ENCODE results near the gene C6orf132. TPM values are rescaled to one million over a fixed set of nuclear protein-coding genes. Genes with fewer than 3 reads are reported as not detected.

C6orf132 gene
- total RNA-seq, 1 donor from 2014 or later, result 4.0 TPM

DNA sequence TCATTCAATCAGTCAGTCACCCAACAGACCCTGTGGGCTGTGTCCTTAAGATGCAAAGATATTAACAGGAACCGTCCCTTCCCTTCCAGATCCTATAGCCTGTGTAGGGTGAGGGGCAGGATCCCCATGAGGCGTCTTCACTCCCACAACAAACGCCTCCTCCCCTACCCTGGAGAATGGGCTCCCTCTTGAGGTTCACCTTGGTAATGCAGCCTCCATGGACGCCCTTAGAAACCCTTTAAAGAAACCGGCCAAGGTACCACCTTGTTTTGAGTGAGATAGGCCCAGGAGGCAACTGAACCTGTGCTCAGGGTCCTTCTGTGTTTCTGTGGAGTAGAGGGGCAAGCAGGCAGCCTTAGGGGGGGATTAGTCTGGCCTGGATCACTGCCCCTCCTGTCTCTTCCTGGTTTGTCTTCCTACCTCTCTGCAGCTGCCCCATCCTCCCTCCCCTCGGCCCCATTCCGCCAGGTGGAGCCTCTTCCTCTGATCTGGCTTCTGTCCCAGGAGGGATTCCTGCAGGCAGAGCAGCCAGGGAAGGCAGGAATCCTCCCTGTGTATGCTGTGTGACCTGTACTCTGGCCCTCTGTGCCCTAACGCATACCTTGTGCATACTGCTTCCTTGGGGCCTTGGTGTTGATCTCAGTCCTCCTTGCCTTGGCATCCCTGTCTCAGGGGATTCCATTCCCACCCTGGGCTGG lies 24.2 kb upstream of the C6orf132 start:
- Mint-ChIP-seq H3K4me1 (ENCODE audit: unreplicated experiment) (peaks cover 10% of the 10 kb centered on the region), H3K27me3 (ENCODE audit: unreplicated experiment) (peaks cover 5% of the 10 kb centered on the region), H3K9me3 (ENCODE audit: unreplicated experiment) (no peaks in the 10 kb centered on the region), H3K36me3 (ENCODE audit: unreplicated experiment) (no peaks in the 10 kb centered on the region), H3K27ac (ENCODE audit: unreplicated experiment) (no peak overlapping the region), H3K4me3 (ENCODE audit: unreplicated experiment) (no peak overlapping the region)
- DNase-seq (ENCODE audit: extremely low spot score, unreplicated experiment), result peak; percentile 89
- TF ChIP-seq, protein P1, sequence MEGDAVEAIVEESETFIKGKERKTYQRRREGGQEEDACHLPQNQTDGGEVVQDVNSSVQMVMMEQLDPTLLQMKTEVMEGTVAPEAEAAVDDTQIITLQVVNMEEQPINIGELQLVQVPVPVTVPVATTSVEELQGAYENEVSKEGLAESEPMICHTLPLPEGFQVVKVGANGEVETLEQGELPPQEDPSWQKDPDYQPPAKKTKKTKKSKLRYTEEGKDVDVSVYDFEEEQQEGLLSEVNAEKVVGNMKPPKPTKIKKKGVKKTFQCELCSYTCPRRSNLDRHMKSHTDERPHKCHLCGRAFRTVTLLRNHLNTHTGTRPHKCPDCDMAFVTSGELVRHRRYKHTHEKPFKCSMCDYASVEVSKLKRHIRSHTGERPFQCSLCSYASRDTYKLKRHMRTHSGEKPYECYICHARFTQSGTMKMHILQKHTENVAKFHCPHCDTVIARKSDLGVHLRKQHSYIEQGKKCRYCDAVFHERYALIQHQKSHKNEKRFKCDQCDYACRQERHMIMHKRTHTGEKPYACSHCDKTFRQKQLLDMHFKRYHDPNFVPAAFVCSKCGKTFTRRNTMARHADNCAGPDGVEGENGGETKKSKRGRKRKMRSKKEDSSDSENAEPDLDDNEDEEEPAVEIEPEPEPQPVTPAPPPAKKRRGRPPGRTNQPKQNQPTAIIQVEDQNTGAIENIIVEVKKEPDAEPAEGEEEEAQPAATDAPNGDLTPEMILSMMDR (IDR thresholded peaks at IDR 0.05), result peak; percentile 93

DNA sequence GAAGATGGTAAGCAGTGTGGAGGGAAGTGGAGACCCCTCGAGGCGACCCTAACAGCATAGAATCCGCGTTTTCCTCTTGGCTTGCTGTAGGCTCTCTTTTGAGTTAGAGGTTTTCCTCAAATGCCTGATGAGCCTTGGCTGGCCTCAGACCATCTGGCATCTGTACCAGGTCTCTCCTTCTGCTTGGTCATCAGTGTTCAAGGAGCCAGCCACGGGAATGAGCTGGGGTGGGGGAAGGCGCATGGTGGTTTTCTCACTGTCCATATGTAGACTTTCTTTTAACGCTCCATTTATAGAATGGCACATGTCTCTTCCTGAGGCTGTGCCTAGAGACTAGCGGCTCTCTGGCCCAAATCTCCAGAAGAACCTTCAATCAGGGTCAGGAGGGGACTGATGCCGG lies 22.6 kb upstream of the C6orf132 start:
- no peak overlapping the region for H3K27ac Mint-ChIP-seq (ENCODE audit: unreplicated experiment)
- peaks cover 20% of the 10 kb centered on the region for H3K27me3 Mint-ChIP-seq (ENCODE audit: unreplicated experiment)
- no peaks in the 10 kb centered on the region for H3K36me3 Mint-ChIP-seq (ENCODE audit: unreplicated experiment)
- H3K4me3 Mint-ChIP-seq (ENCODE audit: unreplicated experiment), result no peak overlapping the region
- DNase-seq (ENCODE audit: extremely low spot score, unreplicated experiment), result no peak
- peaks cover 10% of the 10 kb centered on the region for H3K4me1 Mint-ChIP-seq (ENCODE audit: unreplicated experiment)
- TF ChIP-seq, protein P1 (IDR thresholded peaks at IDR 0.05), result no peak
- no peaks in the 10 kb centered on the region for H3K9me3 Mint-ChIP-seq (ENCODE audit: unreplicated experiment)

DNA sequence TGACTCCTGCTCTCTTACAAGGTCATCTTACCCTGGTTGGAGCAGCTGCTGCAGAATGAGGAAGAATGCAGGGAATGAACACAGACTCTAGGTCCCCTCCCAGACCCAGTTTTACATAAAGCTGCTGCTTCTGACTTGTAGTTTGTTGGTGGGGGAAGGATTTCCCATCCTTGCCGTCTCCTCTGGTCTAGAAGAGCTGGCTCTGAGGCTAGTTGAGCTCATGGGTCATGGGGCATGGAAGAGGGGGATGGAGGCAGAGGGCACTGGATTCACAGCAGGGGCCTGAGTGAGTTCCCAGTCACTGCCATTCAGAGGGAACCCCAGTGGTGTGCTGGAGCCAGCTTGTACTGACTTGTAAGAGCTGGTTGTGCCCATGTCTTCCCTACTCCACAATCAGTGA lies 21.6 kb upstream of the C6orf132 start:
- no peak overlapping the region for H3K4me3 Mint-ChIP-seq (ENCODE audit: unreplicated experiment)
- H3K36me3 Mint-ChIP-seq (ENCODE audit: unreplicated experiment), result no peaks in the 10 kb centered on the region
- DNase-seq (ENCODE audit: extremely low spot score, unreplicated experiment), result no peak
- peaks cover 10% of the 10 kb centered on the region for H3K4me1 Mint-ChIP-seq (ENCODE audit: unreplicated experiment)
- TF ChIP-seq, protein P1 (IDR thresholded peaks at IDR 0.05), result no peak
- peaks cover 20% of the 10 kb centered on the region for H3K27me3 Mint-ChIP-seq (ENCODE audit: unreplicated experiment)
- no peaks in the 10 kb centered on the region for H3K9me3 Mint-ChIP-seq (ENCODE audit: unreplicated experiment)
- peak overlapping the region; percentile 68 for H3K27ac Mint-ChIP-seq (ENCODE audit: unreplicated experiment)

DNA sequence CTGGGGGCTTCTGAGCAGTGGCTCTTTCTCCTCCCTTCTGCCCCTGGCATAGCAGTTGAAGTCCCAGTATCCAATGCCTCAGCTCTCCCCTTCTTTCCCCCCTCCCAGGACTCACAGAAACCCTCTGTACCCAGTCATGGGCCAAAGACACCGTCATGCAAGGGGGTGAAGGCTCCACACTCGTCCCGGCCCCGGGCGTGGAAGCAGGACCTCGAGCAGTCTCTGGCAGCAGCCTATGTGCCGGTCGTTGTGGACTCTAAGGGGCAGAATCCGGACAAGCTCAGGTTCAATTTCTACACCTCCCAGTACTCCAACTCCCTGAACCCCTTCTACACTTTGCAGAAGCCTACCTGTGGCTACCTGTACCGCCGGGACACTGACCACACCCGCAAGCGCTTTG lies 20.4 kb upstream of the C6orf132 start:
- H3K27ac Mint-ChIP-seq (ENCODE audit: unreplicated experiment), result no peak overlapping the region
- H3K27me3 Mint-ChIP-seq (ENCODE audit: unreplicated experiment), result peaks cover 17% of the 10 kb centered on the region

DNA sequence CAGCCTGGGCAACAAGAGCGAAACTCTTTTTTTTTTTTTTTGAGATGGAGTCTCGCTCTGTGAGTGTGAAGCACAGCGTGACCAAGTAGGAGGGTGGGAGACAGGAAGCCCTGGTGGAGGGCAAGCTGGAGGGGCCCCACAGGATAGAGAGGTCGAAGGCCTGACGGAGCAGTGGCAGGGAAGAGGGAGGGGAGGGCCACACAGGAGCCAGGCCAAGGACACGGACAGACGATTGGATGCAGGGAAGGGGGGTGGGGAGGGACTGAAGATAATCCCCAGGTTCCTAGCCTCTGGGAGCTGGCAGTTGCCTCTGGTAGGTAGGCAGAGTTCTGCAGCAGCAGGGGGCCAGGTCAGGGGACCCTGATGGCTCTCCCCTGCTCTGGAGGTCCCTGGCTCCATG lies 20.0 kb upstream of the C6orf132 start:
- H3K27me3 Mint-ChIP-seq (ENCODE audit: unreplicated experiment), result peaks cover 17% of the 10 kb centered on the region
- TF ChIP-seq, protein P1 (IDR thresholded peaks at IDR 0.05), result no peak
- H3K4me1 Mint-ChIP-seq (ENCODE audit: unreplicated experiment), result peaks cover 19% of the 10 kb centered on the region
- no peaks in the 10 kb centered on the region for H3K9me3 Mint-ChIP-seq (ENCODE audit: unreplicated experiment)
- H3K27ac Mint-ChIP-seq (ENCODE audit: unreplicated experiment), result no peak overlapping the region
- DNase-seq (ENCODE audit: extremely low spot score, unreplicated experiment), result no peak
- no peak overlapping the region for H3K4me3 Mint-ChIP-seq (ENCODE audit: unreplicated experiment)
- H3K36me3 Mint-ChIP-seq (ENCODE audit: unreplicated experiment), result no peaks in the 10 kb centered on the region

More for the DNA sequence above, 20.4 kb upstream of the C6orf132 start:
- H3K36me3 Mint-ChIP-seq (ENCODE audit: unreplicated experiment), result no peaks in the 10 kb centered on the region
- H3K9me3 Mint-ChIP-seq (ENCODE audit: unreplicated experiment), result no peaks in the 10 kb centered on the region
- no peak for DNase-seq (ENCODE audit: extremely low spot score, unreplicated experiment)
- TF ChIP-seq, protein P1 (IDR thresholded peaks at IDR 0.05), result no peak
- no peak overlapping the region for H3K4me3 Mint-ChIP-seq (ENCODE audit: unreplicated experiment)
- H3K4me1 Mint-ChIP-seq (ENCODE audit: unreplicated experiment), result peaks cover 15% of the 10 kb centered on the region

All from osteocyte (in vitro differentiated cells).